Brain microvascular endothelial cell (primary cell): ENCODE results near the gene TRIM47.

Experiments
- DNase-seq: peaks from one replicate; pipeline ENCODE4 v3.0.0-alpha.2; 2020
- H3K27ac ChIP-seq: fragments of 250-450 bp; sonication (Bioruptor Pico); 2 replicates; pipeline ENCODE4 v1.5.1; 2020; ENCODE audit warnings: mild to moderate bottlenecking, moderate library complexity
- H3K27me3 ChIP-seq: fragments of 250-450 bp; sonication (Bioruptor Pico); replicated peaks from 2 replicates; pipeline ENCODE4 v1.5.1; 2020; ENCODE audit warnings: mild to moderate bottlenecking
- H3K36me3 ChIP-seq: fragments of 250-450 bp; sonication (Bioruptor Pico); replicated peaks from 2 replicates; pipeline ENCODE4 v1.5.1; 2020; ENCODE audit warnings: mild to moderate bottlenecking
- H3K4me3 ChIP-seq: 2 replicates; pipeline ENCODE4 v1.5.1; 2011; ENCODE audit warnings: low read depth, mild to moderate bottlenecking, control low read depth, low read length, moderate library complexity
- CTCF ChIP-seq: IDR thresholded peaks from 2 replicates; pipeline ENCODE4 v1.5.1; 2011; ENCODE audit warnings: low read depth, mild to moderate bottlenecking, moderate library complexity, low read length, control low read depth, inconsistent platforms; ENCODE audit errors: missing control alignments
- in situ Hi-C: cut with HindIII; loops from 2 replicates; pipeline ENCODE4 v1.10.0; 2017; ENCODE audit warnings: low sequenced_read_pairs, low pct_ligation_motif_present

TRIM47 gene

GRCh38 chr17:75910699-75911098, 32.3 kb upstream of the TRIM47 start:
- no peak for DNase-seq
- Histone ChIP-seq H3K27me3 (no peaks in the 10 kb centered on the region), H3K36me3 (no peaks in the 10 kb centered on the region), H3K27ac (no peak overlapping the region), H3K4me3 (no peak overlapping the region)
- in situ Hi-C loops = no loop called here
- TF ChIP-seq CTCF = no peak

- Histone ChIP-seq H3K4me3 (no peak overlapping the region), H3K27me3 (no peaks in the 10 kb centered on the region), H3K36me3 (no peaks in the 10 kb centered on the region), H3K27ac (no peak overlapping the region)
- DNase-seq = no peak
- TF ChIP-seq CTCF = no peak
- in situ Hi-C loops = no loop called here
Observed at GRCh38 chr17:75909812-75910274, 31.5 kb upstream of the TRIM47 start.

GRCh38 chr17:75909051-75909811, 30.9 kb upstream of the TRIM47 start:
- Histone ChIP-seq H3K36me3 (no peaks in the 10 kb centered on the region), H3K27ac (no peak overlapping the region), H3K27me3 (no peaks in the 10 kb centered on the region), H3K4me3 (no peak overlapping the region)
- no peak for DNase-seq
- TF ChIP-seq CTCF = no peak
- in situ Hi-C loops = no loop called here

GRCh38 chr17:75908201-75908600, 29.8 kb upstream of the TRIM47 start:
- no peak overlapping the region for H3K27ac ChIP-seq
- in situ Hi-C loops = no loop called here
- TF ChIP-seq CTCF = no peak
- H3K4me3 ChIP-seq = no peak overlapping the region
- DNase-seq = no peak
- no peaks in the 10 kb centered on the region for H3K27me3 ChIP-seq
- H3K36me3 ChIP-seq = no peaks in the 10 kb centered on the region

DNA sequence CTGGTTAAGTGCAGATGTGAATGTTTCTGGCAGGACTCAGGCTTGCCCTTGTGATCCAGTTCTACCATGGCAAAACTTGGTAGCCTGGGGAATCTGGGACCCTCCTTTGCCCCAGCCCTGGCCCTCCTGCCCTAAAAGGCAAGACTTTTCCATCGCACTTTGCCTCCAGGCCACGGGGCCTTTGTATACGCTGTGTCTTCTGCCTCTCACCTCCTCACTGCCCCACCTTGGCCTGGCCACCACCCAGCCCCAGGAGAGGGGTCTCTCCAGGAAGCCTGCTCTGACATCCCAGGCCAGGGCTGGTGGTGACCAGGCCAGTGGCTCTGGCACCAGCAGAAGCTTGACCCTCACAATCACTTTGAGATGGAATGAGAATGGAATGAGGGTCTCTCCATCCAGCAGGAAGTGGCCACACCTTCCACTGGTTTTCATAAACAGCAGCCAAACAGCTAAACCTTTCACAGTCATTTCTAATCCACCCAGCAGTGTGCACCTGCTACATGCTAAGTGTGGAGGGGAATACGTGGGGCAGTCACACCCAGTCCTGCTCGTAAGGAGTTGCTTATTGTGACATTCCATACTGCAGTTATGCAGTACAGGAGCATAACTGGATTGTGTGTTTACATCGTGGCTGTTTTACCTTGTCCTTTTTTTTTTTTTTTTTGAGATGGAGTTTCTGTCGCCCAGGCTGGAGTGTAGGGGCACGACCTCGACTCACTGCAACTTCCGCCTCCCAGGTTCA, 27.9 kb upstream of the TRIM47 start:
- no peak overlapping the region for H3K4me3 ChIP-seq
- no peak overlapping the region for H3K27ac ChIP-seq
- no peaks in the 10 kb centered on the region for H3K27me3 ChIP-seq
- DNase-seq = no peak
- no peak for TF ChIP-seq CTCF
- in situ Hi-C loops = no loop called here
- H3K36me3 ChIP-seq = peaks cover 5% of the 10 kb centered on the region
